Epithelial cell of proximal tubule (primary cell): ENCODE measurements around the gene GSDME. TPM values are rescaled to one million over a fixed set of nuclear protein-coding genes. Genes with fewer than 3 reads are reported as not detected.

Experiments used
- DNase-seq: peaks from one replicate; pipeline ENCODE4 v3.0.0-alpha.2; 2011; ENCODE audit warnings: low read depth
- H3K4me3 ChIP-seq: 2 replicates; pipeline ENCODE4 v1.5.1; 2011; ENCODE audit warnings: low read depth, mild to moderate bottlenecking, low read length
- total RNA-seq: library from RNA; depleted of rRNA; stranded (reverse); fragments of >200 nt; gene quantifications from 2 replicates; pipeline ENCODE4 v1.2.3, GENCODE V29; 2015
- TF ChIP-seq, protein P1 (sequence below): conservative IDR thresholded peaks from 2 replicates; pipeline ENCODE4 v1.5.1; 2012; ENCODE audit warnings: low read depth, mild to moderate bottlenecking, low read length

Gene GSDME
- total RNA-seq, 1 donor from 2014 or later = 73.6 TPM

DNA sequence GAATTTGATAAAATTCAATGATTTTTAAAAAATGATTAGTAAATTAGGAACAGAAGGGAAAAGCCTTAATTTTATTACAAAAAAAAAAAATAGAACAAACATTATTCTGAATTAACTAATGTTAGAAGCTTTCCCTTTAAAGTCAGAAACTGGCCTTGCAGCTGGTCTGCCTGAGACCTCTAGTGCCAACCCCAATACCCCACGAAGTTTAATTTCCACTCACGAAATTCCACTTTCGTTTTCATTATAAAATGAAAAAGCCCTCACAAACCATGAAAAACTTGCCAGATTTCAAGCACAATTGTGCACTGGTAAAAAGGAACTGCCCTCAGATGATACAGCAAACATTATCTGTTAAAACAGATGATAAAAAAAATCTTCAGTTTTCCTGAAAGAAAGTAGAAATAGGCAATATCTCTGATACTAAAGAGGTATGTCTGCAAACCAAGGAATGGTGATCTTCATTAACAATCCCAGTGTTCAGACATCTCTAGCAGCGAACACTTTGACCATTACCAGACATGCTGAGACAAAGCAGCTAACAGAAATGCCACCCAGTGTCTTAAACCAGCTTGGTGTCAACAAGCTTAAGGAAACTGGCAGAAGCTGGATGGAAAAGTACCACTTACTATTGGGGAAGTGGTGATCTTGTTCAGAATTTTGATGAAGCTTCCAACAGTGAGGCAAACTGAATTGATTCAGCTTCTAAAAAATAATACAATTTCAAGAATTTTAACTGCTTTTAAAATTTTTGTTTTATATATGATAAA lies 103.8 kb downstream of the GSDME start:
- no peak overlapping the region for H3K4me3 ChIP-seq
- TF ChIP-seq, protein P1, sequence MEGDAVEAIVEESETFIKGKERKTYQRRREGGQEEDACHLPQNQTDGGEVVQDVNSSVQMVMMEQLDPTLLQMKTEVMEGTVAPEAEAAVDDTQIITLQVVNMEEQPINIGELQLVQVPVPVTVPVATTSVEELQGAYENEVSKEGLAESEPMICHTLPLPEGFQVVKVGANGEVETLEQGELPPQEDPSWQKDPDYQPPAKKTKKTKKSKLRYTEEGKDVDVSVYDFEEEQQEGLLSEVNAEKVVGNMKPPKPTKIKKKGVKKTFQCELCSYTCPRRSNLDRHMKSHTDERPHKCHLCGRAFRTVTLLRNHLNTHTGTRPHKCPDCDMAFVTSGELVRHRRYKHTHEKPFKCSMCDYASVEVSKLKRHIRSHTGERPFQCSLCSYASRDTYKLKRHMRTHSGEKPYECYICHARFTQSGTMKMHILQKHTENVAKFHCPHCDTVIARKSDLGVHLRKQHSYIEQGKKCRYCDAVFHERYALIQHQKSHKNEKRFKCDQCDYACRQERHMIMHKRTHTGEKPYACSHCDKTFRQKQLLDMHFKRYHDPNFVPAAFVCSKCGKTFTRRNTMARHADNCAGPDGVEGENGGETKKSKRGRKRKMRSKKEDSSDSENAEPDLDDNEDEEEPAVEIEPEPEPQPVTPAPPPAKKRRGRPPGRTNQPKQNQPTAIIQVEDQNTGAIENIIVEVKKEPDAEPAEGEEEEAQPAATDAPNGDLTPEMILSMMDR = no peak
- DNase-seq = no peak

DNA sequence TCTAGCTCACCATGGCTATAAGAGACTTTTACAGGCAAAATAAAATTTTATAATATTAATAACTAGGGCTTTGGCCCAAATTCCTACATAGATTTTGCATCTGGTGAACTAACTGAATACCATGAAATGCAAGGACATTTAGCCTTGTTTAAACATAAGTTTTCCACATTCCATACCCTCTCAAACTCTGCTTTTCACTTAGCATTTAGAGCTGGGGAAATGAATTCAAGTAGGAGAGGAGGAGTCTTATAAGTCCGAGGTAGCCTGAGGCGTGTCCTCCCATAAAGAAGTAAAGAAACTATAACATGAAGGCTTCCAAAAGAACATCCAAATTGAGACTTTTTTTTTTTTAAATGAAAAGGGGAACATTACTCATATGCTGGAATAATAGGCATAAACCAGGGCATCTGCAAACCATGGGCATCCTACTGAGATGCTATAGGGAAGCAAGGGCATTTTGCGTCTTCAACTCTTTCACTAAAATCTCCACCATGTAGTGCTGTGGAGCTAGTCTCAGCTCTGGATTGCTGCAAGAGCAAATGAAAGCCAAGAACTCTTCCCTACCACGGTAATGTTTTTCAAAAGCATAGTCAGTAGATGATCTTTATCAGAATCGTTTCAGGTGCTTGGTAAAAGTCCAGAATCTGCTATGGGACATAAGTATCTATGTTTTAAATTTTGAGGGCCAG lies 104.9 kb downstream of the GSDME start:
- H3K4me3 ChIP-seq = no peak overlapping the region
- no peak for DNase-seq
- TF ChIP-seq, protein P1 = no peak

Other genes with a start within 250 kb of the GSDME start
- gene PALS2, start 184.0 kb downstream of the GSDME start, total RNA-seq = 4.6 and 6.0 TPM in 2 replicates
- 24.5 and 26.8 TPM in 2 replicates for gene OSBPL3, start 222.7 kb upstream of the GSDME start, total RNA-seq